GF-D8 (cell line): Measurements from ENCODE around the gene ANKRD13C.
"Not testable (repeated sequence)": the region's sequence is repeated elsewhere in the genome, so short reads cannot be mapped to it uniquely, and the experiment has no call there.

Experiments used
- DNase-seq: peaks from one replicate; lab custom pipeline; 2025; lab: John Stamatoyannopoulos, UW

ANKRD13C gene

GRCh38 chr1:70358921-70359564 is 4.5 kb upstream of the ANKRD13C start:
- no peak for DNase-seq

DNA sequence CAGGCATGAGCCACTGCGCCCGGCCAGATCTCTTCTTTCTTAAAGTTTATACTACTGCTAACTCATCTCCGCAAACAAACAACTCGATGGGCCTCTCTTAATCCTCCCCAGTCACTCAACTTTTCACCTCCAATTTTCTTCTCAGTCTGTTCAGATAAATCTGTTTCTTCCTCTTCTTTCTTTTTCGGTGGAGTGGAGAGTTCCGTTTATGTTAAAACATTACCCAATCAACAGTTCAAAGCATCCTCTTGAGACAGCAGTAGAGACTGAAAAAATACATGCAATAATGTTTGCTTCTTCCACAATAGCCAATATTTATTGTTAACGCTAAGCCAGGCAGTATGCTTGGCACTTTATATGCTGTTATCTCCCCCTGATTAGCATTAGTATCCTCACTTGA is 1.4 kb upstream of the ANKRD13C start:
- peak; percentile 26 for DNase-seq

GRCh38 chr1:70355111-70355407 is 537 bp upstream of the ANKRD13C start:
- no peak for DNase-seq

- no peak for DNase-seq
Measured at GRCh38 chr1:70353601-70354331, 756 bp downstream of the ANKRD13C start.

GRCh38 chr1:70353044-70353443 is 1.5 kb downstream of the ANKRD13C start:
- DNase-seq = no peak

DNA sequence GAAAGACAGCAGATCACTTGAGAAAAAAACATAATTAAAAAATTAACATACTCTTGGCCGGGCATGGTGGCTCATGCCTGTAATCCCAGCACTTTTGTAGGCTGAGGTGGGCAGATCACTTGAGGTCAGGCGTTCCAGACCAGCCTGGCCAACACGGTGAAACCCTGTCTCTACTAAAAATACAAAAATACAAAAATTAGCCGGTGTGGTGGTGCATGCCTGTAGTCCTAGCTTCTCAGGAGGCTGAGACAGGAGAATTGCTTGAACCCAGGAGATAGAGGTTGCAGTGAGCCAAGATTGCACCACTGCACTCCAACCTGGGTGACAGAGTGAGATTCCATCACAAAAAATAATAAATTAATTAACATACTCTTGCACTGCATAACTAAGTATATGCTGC is 4.7 kb downstream of the ANKRD13C start:
- DNase-seq = not testable (repeated sequence)

DNA sequence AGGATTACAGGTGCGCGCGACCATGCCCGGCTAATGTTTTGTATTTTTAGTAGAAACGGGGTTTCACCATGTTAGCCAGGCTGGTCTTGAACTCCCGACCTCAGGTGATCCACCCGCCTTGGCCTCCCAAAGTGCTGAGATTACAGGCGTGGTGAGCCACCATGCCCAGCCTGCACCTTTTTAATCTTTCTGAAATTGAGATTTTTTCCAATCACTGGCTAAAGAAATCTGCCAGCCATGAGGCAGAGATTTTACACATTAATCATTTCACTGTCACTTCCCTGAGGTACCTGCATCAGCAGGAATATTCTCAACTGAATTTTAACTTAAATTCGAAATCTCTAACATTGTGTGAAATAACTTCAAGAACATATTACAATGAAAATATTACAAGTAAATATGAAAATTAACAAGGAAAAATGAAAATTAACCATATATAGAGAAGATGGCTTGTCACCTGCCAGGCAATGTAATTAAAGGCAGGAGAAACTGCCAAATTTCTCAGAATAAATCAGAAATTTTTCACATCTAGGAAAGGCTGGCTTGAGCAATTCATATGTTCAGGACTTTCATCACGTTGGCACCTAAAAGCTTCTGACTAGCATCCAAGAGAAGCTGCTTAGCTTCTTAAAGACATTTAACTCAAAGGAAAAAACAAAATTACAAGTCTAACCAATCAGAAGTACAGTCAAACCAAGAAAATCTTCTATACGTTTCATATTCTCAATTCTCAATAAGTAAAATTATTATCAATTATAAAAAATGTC is 5.9 kb downstream of the ANKRD13C start:
- no peak for DNase-seq

GRCh38 chr1:70339644-70340043 is 14.9 kb downstream of the ANKRD13C start:
- DNase-seq = not testable (repeated sequence)

DNA sequence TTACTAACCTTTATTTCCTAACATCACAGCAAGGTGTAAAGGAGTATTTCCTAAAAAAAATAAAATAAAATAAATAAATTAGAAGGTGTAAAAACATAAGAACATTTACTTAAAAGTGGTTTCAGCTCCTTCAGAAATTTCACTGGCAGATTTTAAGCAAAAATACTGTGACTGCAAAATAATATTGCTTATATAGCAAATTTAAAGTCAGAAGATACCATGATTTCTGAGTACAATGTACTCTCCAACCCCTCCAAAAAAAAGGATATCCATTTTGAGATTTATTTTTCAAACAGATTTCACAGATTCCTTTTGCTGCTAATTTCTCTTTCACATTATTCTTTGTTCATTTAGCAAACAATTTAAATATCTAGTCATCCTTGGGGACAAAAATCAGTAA is 18.5 kb downstream of the ANKRD13C start:
- no peak for DNase-seq

- DNase-seq = no peak
Measured at GRCh38 chr1:70334436-70334835, 20.1 kb downstream of the ANKRD13C start.

- DNase-seq = no peak
Measured at GRCh38 chr1:70333245-70333644, 21.3 kb downstream of the ANKRD13C start.

GRCh38 chr1:70331962-70332361 is 22.6 kb downstream of the ANKRD13C start:
- DNase-seq = no peak

GRCh38 chr1:70327306-70328076 is 27.0 kb downstream of the ANKRD13C start:
- no peak for DNase-seq

DNA sequence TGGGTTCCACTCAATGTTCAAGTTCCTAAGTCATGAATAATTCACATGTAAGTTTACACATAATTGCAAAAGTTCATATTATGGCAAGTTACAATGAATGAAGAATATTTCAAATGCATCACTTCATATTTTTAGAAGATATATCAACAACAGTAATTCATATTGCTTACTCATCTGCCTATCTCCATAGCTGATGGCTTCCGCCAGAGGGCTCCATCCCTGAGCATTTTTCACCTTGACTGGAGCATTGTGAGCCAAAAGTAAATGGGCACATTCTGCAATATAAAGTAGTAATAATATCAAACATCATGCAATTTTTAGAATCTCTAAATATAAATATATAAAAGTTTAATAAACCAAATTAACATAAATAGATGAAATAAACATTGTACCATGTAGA is 29.8 kb downstream of the ANKRD13C start:
- DNase-seq = no peak

DNA sequence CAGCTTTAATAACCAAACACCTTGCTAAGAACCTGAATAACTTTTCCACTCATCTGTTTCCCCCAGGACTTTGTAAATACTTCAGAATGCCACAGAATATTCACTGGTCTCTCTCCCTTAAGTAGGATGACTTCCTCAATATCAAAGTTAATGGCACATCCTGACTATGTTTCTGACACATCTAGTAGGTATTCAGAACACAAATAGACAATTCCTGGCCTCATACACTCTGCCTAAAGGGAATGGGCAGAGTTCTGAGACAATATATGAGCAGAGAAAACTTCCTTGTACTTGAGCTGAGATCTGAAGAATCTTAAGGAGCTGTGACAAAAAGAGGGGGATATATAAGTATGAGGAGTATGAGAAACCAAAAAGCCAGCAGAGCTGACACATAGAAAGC is 34.8 kb downstream of the ANKRD13C start:
- no peak for DNase-seq

DNA sequence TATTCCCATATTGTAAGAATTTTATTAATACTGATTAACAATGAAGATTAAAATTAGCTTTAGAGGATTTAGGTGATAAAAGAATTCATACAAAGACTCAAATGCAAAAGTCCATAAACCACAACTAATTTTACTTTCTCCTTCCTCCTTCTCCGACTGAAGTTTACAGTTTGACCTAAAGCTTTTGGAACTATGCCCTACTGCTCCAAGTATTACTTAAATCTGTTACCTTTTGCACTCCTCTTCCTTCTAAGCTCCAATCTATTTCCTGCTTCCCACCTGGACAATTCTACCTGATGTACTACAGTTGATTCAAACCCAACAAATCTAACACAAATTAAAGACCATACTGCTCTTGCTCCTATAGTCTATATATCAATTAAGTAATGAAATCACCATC is 36.3 kb downstream of the ANKRD13C start:
- DNase-seq = no peak

GRCh38 chr1:70317087-70317486 is 37.4 kb downstream of the ANKRD13C start:
- DNase-seq = no peak

GRCh38 chr1:70315782-70316181 is 38.7 kb downstream of the ANKRD13C start:
- no peak for DNase-seq

DNA sequence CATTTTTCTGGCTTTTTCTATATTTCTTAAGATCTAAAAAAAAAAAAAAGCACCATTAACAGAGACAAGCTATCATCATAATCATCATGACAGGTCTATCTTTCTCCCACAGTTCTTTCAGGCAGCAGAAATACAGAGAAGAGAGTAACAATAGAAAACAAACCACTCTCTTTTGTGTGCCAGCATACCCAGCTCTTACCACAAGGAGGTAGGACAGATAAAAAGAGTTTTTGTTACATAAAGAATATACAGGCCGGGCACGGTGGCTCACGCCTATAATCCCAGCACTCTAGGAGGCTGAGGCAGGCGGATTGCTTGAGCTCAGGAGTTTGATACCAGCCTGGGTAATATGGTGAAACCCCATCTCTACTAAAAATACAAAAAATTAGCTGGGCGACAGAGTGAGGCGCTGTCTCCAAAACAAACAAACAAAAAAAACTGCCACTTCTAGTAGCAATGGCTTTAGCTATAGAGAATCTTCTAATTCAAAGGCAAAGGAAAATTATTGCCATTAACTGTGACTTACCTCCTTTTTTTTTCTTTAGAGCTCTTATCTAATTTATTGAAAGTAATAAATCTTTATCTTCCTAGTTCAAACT is 39.7 kb downstream of the ANKRD13C start:
- no peak for DNase-seq

- no peak for DNase-seq
Measured at GRCh38 chr1:70311369-70311768, 43.2 kb downstream of the ANKRD13C start.

DNA sequence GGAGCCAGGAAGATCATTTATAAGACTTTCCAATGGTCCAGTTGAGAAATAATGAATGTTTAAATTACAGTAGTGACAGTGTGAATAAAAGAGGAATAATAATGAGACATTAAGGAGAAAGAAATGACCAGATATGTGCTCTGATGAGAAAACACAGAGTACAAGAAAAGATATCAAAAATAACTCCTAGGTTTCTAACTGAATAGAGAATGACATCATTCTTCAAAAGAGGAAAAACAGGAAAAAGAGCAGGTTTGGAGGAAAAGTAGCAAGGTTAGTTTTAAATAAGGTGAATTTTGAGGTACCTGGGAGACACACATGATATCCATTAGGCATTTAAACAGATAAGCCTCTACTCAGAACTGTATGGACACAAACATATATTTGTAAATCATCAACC is 55.0 kb downstream of the ANKRD13C start:
- DNase-seq = no peak

DNA sequence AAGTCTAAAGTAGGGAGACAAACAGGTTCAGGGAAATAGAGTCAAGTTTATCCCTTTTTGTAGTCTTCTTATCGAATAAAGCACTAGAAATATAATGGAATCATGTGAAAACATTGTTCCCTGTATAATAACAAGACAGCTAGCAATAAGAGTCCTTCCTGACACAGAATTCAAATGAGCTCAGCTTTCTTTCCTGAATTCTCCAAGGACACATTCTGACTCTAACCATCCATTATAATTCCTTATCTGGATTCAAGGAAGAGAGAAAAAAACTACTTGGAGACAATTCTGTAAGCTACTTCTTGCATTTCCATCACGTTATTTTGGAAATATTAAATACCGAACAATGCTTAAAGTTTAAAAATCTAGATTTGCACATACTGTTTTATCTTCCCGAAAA is 58.8 kb downstream of the ANKRD13C start:
- no peak for DNase-seq
